Measurements from ENCODE around the gene NCR2. TPM values are rescaled to one million over a fixed set of nuclear protein-coding genes. Genes with fewer than 3 reads are reported as not detected.

Gene NCR2
- total and polyA plus RNA-seq, 9 of the 15 experiments (the other 6 are each of a cell fraction or from before 2014, with no cell fraction given), result not detected

GRCh38 chr6:41335943-41336342 lies 535 bp downstream of the NCR2 start:
- H4K20me1 ChIP-seq (replicated peaks; ENCODE audit: control insufficient read depth, insufficient read depth, low read length), result peaks cover 4% of the 10 kb centered on the region
- H3K4me3 ChIP-seq, result no peak overlapping the region
- no peak overlapping the region for H2AFZ ChIP-seq (ENCODE audit: low read depth, low read length)
- no TSS peak for BruUV-seq (replicated peaks)
- no peak overlapping the region for H3K27ac ChIP-seq (ENCODE audit: extremely low read depth, low read depth, low read length)
- no peaks in the 10 kb centered on the region for H3K36me3 ChIP-seq (ENCODE audit: control insufficient read depth, insufficient read depth, low read length)
- in situ Hi-C loops (cut with MboI), result no loop called here
- H3K9ac ChIP-seq (ENCODE audit: insufficient read depth in 1 of 2, low read depth in 2 of 2, low read length in 2 of 2), result peak overlapping the region in 1 of 2 experiments; percentile 29; a peak in 1 of 4 replicates
- H3K9me3 ChIP-seq (replicated peaks; ENCODE audit: control insufficient read depth, insufficient read depth, low read depth, low read length), result no peaks in the 10 kb centered on the region
- H3K79me2 ChIP-seq (ENCODE audit: control insufficient read depth, insufficient read depth, low read length), result no peaks in the 10 kb centered on the region
- no peak overlapping the region for H3K4me2 ChIP-seq (ENCODE audit: insufficient read depth, low read length)
- ChIA-PET POLR2A (no interaction called here), CTCF (ENCODE audit: low intra/inter-chr PET ratio) (no interaction called here)
- under 1% methylated on average over 11 of the region's 11 CpGs for WGBS (ENCODE audit: insufficient coverage, low coverage, missing lambda C conversion rate)
- intact Hi-C loops (cut with micrococcal nuclease), result no loop called here
- H3K27me3 ChIP-seq (ENCODE audit: control insufficient read depth in 2 of 2, insufficient read depth in 2 of 2, low read length in 2 of 2), result peaks cover 30 to 69% of the 10 kb centered on the region in 2 experiments
- DNase-seq (ENCODE audit: extremely low read depth in 1 of 4, low spot score in 3 of 4) (no peak), ATAC-seq (no peak), FAIRE-seq (no peak)
- H3K9me1 ChIP-seq (ENCODE audit: control insufficient read depth, insufficient read depth, low read length), result no peaks in the 10 kb centered on the region
- H3K4me1 ChIP-seq (replicated peaks in 1 of 2; ENCODE audit: control insufficient read depth in 2 of 2, insufficient read depth in 2 of 2, low read length in 2 of 2), result peaks cover 0 to 3% of the 10 kb centered on the region in 2 experiments; a peak in 1 of 5 replicates
- no peak for TF ChIP-seq ATF3 (IDR thresholded peaks at IDR 0.05)
- TF ChIP-seq ATF3 (CRISPR knock-in tag; conservative IDR thresholded peaks at IDR 0.05), result no peak
- no peak for TF ChIP-seq TAF15 (IDR thresholded peaks at IDR 0.05; ENCODE audit: low read depth, low read length)
- no peak for TF ChIP-seq ESRRB (CRISPR knock-in tag; IDR thresholded peaks at IDR 0.05; ENCODE audit: borderline replicate concordance)
- no peak for TF ChIP-seq FOXA3 (CRISPR knock-in tag; conservative IDR thresholded peaks at IDR 0.05 in 1 of 2, IDR thresholded peaks at IDR 0.05 in 1 of 2)
- no peak for TF ChIP-seq SIN3A (IDR thresholded peaks at IDR 0.05; ENCODE audit: borderline replicate concordance in 2 of 2, control insufficient read depth in 1 of 2, low read depth in 2 of 2, low read length in 2 of 2)
- no peak for TF ChIP-seq FOXO4 (CRISPR knock-in tag; IDR thresholded peaks at IDR 0.05)
- TF ChIP-seq PURB (CRISPR knock-in tag; IDR thresholded peaks at IDR 0.05; ENCODE audit: low read depth), result no peak
- TF ChIP-seq ELF1 (tag; IDR thresholded peaks at IDR 0.05), result no peak
- no peak for TF ChIP-seq ZMIZ1 (IDR thresholded peaks at IDR 0.05; ENCODE audit: low read depth in 2 of 2, low read length in 2 of 2)
- no peak for TF ChIP-seq ZNF655 (CRISPR knock-in tag; IDR thresholded peaks at IDR 0.05)
- no peak for TF ChIP-seq TBP (optimal IDR thresholded peaks at IDR 0.05; ENCODE audit: low read depth, low read length)
- no peak for TF ChIP-seq MLX (CRISPR knock-in tag; conservative IDR thresholded peaks at IDR 0.05)
